EL (cell line): ENCODE results near the gene ARHGEF6.

Experiments
- DNase-seq: peaks from one replicate; pipeline ENCODE4 v3.0.0-alpha.2; 2016

Gene ARHGEF6

DNA sequence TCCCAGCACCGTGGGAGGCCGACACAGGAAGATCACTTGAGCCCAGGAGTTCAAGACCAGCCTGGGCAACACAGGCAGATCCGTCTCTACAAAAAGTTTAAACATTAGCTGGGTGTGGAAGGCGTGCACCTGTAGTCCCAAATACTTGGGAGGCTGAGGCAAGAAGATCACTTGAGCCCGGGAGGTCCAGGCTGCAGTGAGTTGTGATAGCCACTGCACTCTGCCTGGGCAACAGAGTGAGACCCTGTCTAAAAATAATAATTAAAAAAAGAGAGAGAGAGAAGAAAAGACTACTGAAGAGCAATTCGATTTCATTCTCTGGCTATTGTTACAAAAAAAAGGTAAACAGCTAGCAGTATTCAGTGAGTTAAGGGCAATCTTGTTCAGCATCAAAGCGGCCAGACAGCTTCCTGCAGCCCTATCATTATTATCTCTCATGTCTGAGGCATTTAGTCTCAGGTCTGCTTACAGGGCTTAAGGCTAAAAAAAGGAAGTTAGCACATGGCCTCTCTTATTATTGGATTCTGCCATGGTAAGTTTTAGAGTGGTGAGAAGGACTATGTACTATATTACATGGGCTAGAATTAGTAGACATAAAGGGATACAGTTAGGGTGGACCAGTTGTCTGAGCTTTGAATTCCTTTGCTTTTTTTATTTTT, 37.9 kb downstream of the ARHGEF6 start:
- no peak for DNase-seq

DNA sequence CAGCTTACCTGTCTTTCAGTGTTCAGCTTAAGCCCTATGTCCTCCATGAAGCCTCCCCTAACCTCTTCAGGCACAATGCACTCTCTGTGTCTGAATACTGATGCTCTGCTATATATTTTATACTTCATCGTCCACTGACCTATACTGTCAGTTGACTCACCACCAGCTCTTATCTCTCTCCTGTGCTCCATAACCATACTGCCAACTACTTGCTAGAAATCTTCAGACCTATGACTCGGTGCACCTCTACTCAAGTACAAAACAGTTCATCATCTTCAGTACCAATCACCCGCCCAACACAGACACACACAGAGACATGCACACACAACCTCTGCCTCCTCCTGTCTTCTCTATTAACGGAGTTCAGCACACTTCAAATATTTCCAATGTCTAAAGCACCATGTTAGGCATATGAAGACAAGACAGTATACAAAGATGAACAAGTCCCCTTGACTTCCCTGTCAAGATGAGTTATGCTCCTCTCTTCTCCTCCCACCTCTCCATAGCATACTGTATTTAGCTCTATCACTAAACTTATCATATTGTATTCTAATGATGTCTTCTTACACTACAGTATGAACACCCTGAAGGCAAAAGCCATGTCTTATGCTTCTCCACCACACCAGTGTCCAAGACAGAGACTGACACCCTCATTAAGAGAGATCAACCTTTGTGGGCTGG, 42.5 kb downstream of the ARHGEF6 start:
- DNase-seq: no peak

DNA sequence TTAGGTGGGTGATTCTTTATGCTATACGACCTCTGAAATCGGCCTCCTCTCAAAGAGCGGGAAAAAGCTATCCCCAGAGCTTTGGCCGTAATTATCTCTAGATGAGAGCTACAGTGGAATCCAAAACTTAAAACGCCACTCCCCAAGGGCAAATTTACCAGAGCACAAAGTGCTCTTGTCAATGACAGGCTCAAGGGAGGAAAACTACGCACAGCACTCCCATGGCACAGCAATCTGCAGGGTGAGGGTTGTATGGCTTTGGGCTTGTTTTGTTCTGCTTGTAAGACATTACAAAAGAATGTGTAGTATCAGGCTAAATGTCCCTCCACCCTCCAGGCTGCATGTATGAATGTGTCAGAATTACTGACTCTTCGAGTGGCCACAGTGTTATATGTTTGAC, 44.0 kb downstream of the ARHGEF6 start:
- no peak for DNase-seq

DNA sequence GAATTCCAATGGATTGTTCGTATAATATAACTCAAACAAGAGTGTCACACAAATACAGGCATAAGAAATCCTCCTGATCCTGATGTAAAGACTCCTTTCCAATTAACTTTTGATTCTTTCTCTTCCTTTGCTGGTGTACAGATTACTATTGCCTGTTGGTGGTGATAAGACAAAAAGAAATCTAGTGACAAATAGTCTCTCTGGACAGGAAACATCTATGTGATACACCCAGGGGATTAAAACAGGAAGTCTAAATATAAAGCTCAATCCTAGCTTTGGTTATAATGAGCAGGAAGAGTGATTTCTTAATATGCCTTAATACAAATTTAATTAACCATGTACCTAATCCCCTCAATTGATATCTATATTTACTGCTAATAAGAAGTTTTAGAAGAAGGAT, 45.1 kb downstream of the ARHGEF6 start:
- DNase-seq: no peak

DNA sequence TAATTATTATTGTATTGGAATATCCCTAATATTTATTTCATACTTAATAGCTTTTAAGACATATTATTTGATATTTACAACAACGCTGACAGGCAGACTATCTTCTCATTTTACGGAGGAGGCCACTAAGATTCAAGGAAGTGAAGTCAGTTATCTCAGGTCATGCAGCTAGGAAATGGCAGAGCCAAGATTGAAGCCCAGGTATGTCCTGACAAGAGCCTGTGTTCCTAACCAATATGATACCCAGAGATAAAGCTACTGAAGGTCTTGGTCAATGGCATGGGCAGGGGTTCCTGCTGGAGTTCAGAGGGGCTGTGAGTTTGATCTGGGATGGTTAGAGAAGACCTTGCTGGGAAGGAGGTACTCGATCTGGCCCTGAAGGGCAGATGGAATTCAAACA, 47.1 kb downstream of the ARHGEF6 start:
- DNase-seq: no peak

DNA sequence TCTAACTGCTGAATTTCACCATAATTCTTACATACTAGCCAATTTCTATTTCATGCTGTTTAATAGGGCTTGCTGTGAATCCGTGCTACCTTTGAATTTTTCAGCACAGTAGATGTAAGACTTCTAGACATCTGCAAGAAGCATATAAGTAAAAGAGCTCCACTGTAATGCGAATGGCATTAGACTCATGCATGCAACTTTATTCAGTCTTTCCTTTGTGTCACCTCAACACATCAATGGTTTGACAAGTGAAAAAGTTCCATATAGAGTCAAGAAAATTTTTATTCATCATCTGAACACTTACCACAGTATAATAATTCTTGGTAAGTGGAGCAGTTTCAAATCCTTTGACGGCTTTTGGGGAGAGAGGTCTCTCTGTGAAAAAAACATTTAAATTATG, 48.9 kb downstream of the ARHGEF6 start:
- DNase-seq: no peak

DNA sequence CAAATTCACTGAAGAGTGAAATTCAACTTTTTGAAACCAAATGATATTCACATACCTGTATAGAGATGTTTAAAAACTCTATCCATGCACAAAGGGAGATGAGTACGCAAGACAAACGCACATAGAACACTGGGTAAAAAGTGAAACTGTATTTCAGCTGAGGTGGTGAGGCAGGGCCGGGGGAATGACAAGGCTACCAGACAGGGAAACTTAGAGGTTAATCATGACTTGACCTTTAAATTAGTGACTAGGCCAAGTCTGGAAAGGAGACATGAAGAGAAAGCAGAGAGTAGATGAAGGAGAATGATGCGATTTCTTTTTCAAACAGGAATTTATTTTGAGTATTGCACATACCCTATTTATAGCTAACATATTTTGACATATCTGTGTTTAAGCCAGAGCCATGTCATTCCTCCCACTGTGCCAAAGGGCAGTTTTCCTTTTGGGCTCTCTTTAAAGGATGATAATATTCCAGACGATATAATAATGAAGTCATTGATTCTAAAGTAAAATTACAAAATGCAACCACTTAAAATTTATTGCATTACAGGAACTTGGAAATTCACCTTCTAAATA, 49.4 kb downstream of the ARHGEF6 start:
- DNase-seq: no peak

DNA sequence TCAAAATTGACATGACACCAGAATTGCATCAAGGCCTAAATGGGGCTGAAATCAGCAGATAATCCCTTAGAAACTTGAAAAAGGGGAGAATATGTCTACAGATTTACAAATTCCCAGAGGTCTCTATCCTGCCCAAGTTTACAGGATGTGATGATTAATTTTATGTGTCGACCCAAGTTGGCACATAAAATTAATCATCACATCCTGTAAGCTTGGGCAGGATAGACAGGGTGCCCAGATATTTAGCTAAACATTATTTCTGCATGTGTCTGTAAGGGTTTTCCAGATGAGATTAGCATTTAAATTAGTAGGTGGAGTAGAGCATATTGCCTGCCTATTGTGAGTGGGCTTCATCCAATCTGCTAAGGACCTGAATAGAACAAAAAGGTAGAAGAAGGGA, 52.3 kb downstream of the ARHGEF6 start:
- DNase-seq: no peak

DNA sequence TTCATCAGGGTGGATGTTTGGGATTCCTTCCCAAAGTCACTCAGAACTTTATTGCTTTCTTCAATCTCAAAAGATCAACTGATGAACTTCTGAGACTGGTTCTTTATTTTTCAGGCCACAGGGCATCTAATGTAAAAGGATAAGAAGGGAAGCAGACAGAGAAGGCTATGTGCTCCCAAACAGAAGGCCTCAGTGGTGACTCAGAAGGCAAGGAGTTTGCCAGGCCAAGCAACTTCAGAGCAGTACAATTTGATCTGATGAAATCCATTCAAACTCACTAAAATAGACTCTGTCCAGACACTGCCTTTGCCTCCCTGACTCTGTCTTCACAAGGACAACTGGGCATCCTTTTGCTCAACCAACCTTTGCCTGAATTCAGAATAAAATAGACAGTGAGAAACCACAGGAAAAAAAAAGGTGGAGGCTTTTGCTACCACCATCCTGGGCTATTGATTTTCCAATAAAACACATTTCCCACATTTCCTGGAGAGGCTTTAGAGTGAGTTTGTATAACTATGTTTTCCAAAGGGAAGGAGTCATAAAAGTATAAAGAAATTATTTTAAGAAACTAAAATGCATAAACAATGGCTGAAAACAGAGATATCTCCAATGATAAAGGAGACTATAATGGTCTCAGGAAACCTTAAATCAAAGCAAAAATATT, 55.2 kb downstream of the ARHGEF6 start:
- DNase-seq: peak; percentile 45

DNA sequence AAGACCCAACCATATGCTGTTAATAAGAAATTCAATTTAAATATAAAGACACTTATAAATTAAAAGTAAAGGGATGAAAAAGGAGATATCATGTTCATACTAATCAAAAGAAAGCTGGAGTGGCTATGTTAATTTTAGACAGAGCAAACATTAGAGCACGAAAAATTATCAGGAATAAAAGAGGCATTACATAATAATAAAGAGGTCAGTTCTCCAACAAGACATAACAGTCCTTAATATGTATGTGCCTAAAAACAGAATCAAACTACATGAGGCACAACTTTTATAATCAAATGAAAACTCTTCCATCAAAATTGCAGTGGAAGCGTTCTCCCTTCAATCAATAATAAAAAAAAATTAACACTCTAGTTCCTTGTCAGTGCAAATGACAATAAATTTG, 62.6 kb downstream of the ARHGEF6 start:
- no peak for DNase-seq

DNA sequence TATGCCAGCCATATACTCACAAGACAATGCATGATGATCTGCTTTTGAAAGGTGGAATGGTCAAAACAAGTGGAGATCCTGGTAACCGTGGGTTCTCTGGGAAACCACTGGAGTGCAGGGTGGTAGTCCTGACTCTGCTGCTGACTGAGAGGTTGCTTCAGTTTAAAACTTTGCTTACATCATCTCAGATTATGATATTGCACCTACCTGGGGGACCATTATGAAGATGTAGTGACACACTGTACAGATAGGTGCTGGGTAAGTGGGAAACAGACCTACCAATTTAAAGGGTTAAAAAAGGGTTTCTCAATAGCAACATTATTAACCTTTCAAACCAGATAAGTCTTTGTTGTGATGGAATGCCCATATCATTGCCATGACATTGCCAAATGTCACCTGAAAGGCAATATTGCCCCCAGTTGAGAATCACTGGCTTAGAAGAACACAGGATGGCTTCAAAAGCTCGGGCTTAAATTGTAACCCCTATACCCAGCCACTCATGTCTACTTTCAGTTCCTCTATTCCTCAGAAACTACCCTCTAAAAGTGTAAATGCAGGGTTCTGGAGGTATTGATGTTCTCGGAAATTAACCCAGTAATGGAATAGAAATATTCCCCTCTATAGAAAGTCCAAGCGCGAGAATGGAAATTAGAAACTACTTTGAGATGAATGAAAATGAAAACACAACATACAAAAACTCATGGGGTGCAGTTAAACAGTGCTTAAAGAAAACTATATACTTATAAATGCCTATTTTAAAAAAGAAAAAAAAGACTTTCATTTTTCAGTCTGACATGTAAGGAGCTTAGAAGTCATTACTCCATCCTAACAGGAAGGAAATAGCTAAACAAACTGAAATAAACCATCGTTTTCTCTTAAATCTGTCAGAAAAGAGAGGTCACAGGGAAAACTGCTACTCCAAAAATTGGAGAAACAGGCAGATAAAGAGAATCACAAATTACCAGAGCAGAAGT, 65.8 kb downstream of the ARHGEF6 start:
- DNase-seq: no peak

DNA sequence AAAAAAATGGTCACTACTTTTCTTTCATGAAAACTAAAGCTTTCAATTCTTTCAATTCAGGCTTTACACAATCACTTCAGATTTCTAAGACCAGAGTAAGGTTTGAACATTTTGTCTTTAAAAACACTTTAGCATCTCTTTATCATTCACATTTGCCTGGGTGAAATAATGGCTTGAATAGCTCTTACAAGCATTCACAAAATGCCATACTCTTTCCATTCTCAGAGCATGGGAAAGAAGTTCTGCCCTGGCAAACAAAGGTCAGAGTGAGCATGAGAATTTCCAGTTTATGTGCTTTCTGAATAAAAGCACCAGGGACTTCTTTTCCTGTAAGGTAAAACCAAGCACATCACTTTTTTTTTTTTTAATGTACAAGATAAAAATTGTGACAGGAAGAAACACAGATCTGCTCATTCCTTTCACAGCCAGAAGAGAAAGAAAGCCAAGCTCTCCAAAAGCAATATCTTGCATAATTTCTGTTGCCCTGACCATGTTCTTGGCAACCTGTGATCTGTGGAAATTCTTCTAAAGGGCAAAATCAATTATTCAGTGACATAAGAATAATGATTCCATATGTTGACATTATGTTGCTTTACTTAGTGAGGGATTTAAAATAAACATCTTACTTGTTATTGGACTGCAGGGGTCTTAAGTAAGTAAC, 68.0 kb downstream of the ARHGEF6 start:
- DNase-seq: no peak

DNA sequence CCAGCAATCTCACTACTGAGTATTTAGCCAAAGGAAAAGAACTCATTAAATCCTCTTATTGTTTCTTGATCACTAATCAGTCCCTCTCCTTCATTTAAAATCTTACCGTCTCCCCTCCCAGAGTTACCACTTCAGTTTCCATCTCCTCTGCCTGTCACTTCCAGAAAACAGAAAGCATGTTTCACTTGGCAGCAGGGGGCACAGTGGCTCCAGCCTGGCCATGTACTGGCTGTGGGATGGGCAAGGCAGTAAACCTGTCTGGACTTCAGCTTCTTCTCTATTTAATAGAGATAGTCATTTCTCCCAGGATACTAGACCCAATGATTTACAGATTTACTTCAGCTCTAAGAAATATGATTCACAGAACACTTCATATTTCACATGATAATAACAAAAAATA, 69.6 kb downstream of the ARHGEF6 start:
- peak; percentile 34 for DNase-seq

DNA sequence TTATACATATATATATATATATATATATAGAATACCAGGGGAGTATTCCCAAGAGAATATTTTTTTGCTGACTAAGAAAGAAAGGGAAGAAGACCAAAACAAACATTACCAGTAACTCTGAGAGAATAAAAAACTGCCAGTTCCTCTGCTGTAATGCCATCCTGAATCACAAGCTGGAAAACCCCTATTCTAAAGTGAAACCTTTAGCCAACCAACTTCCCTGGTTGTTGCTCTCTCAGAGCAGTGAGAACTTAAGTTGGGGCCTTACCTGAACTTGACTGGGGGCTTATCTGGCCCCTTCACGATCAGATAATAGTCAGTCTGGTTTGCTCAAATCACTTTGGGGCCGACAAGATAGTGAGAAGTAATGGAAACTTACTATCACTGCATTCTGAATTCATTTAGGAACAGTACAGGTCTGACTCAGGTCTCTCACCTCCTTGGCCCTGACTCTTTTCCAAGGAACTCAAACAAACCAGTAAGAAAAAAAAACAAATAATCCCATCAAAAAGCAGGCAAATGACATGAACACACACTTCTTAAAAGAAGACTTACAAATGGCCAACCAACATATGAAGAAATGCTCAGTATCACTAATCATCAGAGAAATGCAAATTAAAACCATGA, 70.3 kb downstream of the ARHGEF6 start:
- DNase-seq: peak; percentile 15

DNA sequence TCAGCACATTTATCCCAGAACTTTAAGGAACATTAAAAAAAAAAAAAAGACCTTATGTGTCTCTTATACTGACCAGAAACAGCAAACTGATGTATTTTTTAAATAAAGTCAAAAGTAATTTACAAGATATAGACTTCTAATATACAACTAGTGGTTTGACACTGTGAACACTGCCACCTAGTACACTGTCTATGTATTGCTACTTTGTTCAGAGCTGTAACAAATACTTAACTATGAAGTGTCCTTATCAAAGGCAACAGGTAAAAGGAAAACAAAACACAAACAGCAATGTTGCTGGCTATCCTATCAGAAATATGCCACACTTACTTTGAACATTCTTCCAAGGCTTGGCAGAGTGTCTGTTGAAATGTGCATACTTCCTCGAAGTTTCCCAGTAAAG, 72.4 kb downstream of the ARHGEF6 start:
- DNase-seq: no peak

DNA sequence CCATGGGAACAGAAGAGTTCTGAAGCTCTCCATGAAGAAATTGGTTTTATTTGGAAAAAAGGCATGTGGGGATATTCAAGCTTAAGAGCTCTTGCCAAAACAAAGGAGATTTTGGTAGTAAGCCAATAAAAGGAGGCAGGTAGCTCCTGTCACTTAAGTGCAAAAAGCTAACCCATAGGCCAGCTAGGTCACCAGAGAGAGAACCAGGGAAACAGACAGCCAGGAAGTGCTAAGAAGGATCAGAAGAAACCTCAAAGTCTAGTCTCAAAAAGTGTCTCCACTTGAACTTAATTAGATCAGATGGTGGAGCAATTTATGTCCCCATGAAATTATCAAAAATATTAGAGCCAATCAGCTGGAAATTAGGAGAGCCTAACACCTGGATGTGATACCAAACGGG, 83.6 kb downstream of the ARHGEF6 start:
- DNase-seq: no peak

DNA sequence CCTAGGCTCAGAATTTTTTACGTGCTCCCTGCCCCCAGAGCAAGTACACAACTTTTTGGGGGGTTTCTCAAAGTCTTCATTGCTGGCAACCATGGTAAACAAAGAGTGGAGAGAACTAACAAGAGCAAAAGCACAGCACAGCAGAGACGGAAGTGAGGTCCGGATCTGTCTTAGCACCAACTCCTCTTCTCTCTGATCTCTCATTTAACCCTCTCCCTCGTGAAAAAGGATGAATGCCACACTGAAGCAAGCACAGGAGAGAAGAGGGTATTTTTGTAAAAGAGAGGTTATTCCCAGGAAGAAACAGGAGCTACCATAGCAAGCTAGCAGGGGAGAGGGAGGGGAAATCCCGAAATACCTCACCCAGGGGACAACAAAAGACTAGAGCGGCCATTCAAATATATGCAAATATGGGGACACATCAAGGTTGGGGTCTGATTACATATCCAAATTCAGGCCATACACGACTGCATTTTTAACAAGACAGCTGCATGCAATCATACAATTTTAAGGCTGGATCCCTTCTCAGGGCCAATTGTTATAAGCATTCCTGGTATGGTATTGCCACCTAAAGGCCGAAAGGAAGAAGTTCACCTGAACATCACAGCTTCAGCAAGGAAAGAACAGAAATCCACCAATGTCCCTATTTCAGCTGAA, 86.2 kb downstream of the ARHGEF6 start:
- peak; percentile 34 for DNase-seq

DNA sequence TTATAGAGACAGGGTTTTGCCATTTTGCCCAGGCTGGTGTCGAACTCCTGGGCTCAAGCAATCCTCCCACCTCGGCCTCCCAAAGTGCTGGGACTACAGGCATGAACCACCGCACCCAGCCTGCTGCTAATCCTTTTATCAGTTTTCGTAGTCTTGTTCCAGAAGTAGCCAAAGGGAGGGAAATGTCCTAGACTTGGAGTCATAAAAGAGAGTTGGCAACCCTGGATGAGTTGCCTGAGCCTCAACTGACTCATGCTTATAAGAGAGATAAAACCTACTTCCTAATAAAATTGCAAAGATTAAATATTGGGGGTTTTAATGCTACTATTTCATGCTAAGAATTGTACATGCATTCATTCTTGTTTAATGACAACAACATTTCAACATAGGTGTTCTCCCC, 88.5 kb downstream of the ARHGEF6 start:
- no peak for DNase-seq

DNA sequence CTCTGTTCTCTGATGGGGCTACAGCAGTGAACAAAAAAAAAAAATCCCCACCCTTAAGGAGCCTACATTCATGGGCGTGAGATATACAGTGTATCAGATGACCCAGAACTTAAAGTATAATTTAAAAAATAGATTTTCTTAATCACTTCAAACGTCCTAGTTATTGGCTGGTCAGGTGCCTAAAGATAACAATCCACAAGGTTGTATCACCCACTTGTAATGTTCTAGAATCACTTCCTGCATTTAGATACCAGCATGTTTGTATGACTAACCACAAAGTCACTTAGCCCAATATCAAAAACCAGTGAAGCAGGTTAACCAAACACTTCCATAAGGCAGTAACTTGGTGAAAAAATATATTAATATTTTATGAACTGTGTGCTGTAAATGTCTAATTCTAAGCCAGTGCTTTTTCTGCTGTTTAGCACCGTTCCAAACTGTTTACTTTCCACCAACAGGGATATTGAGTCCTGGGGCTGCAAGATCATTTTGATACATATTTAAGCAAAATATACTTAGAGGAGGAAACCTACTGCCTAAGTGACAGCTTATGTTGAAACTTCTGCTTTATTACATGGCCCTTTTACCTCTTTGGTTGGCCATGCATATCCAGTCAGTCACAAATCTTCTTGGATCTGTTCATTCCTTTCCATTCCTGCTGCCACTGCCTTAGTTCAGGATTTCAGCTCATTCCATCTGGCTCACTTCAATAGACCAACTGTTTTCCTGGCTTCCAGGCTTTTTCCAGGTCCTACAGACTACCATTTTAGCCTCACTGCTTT, 89.5 kb downstream of the ARHGEF6 start:
- peak; percentile 8 for DNase-seq

DNA sequence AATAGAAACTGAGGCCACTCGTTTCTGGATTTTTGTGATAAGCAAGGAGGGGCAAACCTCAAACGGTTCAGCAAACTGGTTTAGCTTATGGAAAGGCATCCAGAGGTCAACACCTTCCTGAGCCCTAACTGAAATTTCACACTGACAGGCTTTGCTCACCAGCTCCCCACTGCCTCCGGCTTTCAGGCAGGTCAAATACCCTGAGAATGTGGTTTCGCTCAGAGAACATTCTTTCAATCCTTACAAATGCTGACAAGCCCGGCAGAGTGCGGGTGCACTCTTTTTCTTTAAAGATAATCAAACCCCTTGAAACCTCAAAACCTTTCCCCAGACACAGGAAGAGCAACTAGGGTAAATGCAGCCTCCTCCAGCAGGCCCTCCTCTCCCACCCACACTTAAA, 91.3 kb downstream of the ARHGEF6 start:
- peak; percentile 4 for DNase-seq
